Measurements from ENCODE around the gene KRTAP10-4. TPM values are rescaled to one million over a fixed set of nuclear protein-coding genes. Genes with fewer than 3 reads are reported as not detected.

Gene KRTAP10-4
- total RNA-seq, 1 donor from 2014 or later, result 0.39 TPM

- DNase-seq, result no peak
These were observed 43.6 kb downstream of the KRTAP10-4 start for GRCh38 chr21:44617071-44617501.

GRCh38 chr21:44618504-44618903 is 45.0 kb downstream of the KRTAP10-4 start:
- DNase-seq, result no peak

GRCh38 chr21:44618909-44619308 is 45.4 kb downstream of the KRTAP10-4 start:
- DNase-seq, result no peak

GRCh38 chr21:44619886-44620285 is 46.4 kb downstream of the KRTAP10-4 start:
- no peak for DNase-seq

GRCh38 chr21:44623575-44623974 is 50.0 kb downstream of the KRTAP10-4 start:
- no peak for DNase-seq

Other genes with a start within 250 kb of the KRTAP10-4 start
- gene CFAP410, start 234.3 kb upstream of the KRTAP10-4 start, total RNA-seq, result 13.0 TPM
- gene TRPM2, start 220.1 kb upstream of the KRTAP10-4 start, total RNA-seq, result 1.8 TPM
- gene LRRC3, start 118.2 kb upstream of the KRTAP10-4 start, total RNA-seq, result 1.7 TPM
- gene KRTAP10-1, start 33.5 kb upstream of the KRTAP10-4 start, total RNA-seq, result 0.30 TPM
- 0.30 TPM for gene KRTAP10-2, start 22.2 kb upstream of the KRTAP10-4 start, total RNA-seq
- gene KRTAP10-3, start 14.9 kb upstream of the KRTAP10-4 start, total RNA-seq, result not detected
- not detected for gene KRTAP10-5, start 6.9 kb downstream of the KRTAP10-4 start, total RNA-seq
- not detected for gene KRTAP10-6, start 18.8 kb downstream of the KRTAP10-4 start, total RNA-seq
- 0.99 TPM for gene KRTAP10-7, start 26.9 kb downstream of the KRTAP10-4 start, total RNA-seq
- not detected for gene KRTAP10-8, start 38.4 kb downstream of the KRTAP10-4 start, total RNA-seq
- gene KRTAP10-9, start 53.4 kb downstream of the KRTAP10-4 start, total RNA-seq, result 0.20 TPM
- gene KRTAP10-10, start 63.6 kb downstream of the KRTAP10-4 start, total RNA-seq, result 0.49 TPM
- 0.69 TPM for gene KRTAP10-11, start 72.7 kb downstream of the KRTAP10-4 start, total RNA-seq
- not detected for gene KRTAP12-4, start 80.9 kb downstream of the KRTAP10-4 start, total RNA-seq
- gene KRTAP12-3, start 84.2 kb downstream of the KRTAP10-4 start, total RNA-seq, result not detected
- 1.5 TPM for gene KRTAP12-2, start 93.2 kb downstream of the KRTAP10-4 start, total RNA-seq
- gene KRTAP12-1, start 108.4 kb downstream of the KRTAP10-4 start, total RNA-seq, result 2.0 TPM
- gene KRTAP10-12, start 123.4 kb downstream of the KRTAP10-4 start, total RNA-seq, result not detected
- gene TSPEAR, start 137.8 kb downstream of the KRTAP10-4 start, total RNA-seq, result 4.1 TPM
- gene UBE2G2, start 228.1 kb downstream of the KRTAP10-4 start, total RNA-seq, result 65.8 TPM
- gene SUMO3, start 244.3 kb downstream of the KRTAP10-4 start, total RNA-seq, result 33.1 TPM